HUES48 (cell line): ENCODE data around the gene TMC6.

Experiments
- H3K27ac ChIP-seq: one replicate; pipeline ENCODE4 v1.7.0; 2013; ENCODE audit warnings: low read depth, low read length, inconsistent platforms
- H3K27me3 ChIP-seq: 2 replicates; pipeline ENCODE4 v1.6.1; 2013; ENCODE audit warnings: mild to moderate bottlenecking, low read length; ENCODE audit not compliant: control insufficient read depth, insufficient read depth
- H3K36me3 ChIP-seq: 2 replicates; pipeline ENCODE4 v1.6.1; 2013; ENCODE audit warnings: low read length; ENCODE audit not compliant: control insufficient read depth, insufficient read depth
- H3K4me1 ChIP-seq: 2 replicates; pipeline ENCODE4 v1.6.1; 2013; ENCODE audit warnings: mild to moderate bottlenecking, low read length; ENCODE audit not compliant: control insufficient read depth, insufficient read depth
- H3K4me3 ChIP-seq: 2 replicates; pipeline ENCODE4 v1.5.1; 2013; ENCODE audit warnings: mild to moderate bottlenecking, low read depth, low read length
- H3K9ac ChIP-seq: 2 replicates; pipeline ENCODE4 v1.6.1; 2013; ENCODE audit warnings: mild to moderate bottlenecking, low read depth, low read length, moderate library complexity
- H3K9me3 ChIP-seq: 2 replicates; pipeline ENCODE4 v1.6.1; 2013; ENCODE audit warnings: low read length; ENCODE audit not compliant: control insufficient read depth, insufficient read depth

TMC6 gene

DNA sequence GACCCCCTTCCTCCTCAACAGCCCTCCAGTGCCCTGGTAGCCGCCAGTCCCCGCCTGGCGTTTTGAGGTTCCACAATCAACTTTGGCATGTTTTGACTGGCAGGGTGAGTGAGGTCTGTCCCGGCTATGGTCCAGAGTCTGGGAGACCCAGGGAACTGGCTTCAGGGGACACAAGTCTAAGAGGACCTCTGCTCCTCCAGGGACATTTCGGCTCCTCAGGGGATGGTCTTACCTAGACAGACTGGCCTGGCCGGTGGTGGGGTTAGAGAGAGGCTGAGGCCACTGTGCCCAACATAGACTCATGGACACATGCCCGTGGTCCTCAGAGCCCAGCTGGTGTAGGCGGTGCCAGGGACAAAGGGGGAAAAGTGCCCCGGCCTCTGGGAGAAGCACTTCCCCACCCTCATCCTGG lies 4.2 kb upstream of the TMC6 start:
- no peaks in the 10 kb centered on the region for H3K36me3 ChIP-seq
- H3K9me3 ChIP-seq: no peaks in the 10 kb centered on the region
- peaks cover 17% of the 10 kb centered on the region; the same call in 1 of the 2 replicates for H3K4me1 ChIP-seq
- H3K9ac ChIP-seq: no peak overlapping the region
- H3K27ac ChIP-seq: no peak overlapping the region
- H3K27me3 ChIP-seq: peaks cover 35% of the 10 kb centered on the region
- H3K4me3 ChIP-seq: no peak overlapping the region

DNA sequence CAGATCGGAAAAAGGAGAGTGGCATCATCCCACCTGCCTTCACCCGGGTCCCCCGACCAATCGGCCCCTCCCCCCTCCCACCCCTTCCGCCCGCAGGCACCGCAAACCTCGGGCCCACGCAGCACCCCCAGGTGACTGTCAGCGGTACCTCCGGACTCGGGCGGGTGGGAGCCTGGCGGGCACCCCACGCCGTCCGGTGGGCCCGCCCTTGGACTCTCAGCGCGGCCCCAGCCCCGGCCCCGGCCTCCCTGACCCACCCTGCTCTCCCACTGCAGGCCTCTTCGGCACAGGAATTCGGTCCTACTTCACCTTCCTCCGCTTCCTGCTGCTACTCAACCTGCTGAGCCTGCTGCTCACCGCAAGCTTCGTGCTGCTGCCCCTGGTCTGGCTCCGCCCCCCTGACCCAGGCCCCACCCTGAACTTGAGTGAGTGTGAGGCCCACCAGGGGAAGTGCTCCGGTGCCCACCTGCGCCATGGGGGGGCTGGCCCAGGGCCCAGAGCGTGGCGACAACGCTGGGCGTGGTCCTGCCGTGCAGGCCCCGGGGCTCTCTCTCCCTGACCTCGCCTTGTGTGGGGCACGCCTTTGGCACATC lies 3.6 kb upstream of the TMC6 start:
- no peak overlapping the region for H3K27ac ChIP-seq
- peak overlapping the region; percentile 48 for H3K4me3 ChIP-seq
- H3K36me3 ChIP-seq: no peaks in the 10 kb centered on the region
- peaks cover 35% of the 10 kb centered on the region for H3K27me3 ChIP-seq
- peaks cover 20% of the 10 kb centered on the region for H3K4me1 ChIP-seq
- H3K9ac ChIP-seq: no peak overlapping the region
- no peaks in the 10 kb centered on the region for H3K9me3 ChIP-seq

DNA sequence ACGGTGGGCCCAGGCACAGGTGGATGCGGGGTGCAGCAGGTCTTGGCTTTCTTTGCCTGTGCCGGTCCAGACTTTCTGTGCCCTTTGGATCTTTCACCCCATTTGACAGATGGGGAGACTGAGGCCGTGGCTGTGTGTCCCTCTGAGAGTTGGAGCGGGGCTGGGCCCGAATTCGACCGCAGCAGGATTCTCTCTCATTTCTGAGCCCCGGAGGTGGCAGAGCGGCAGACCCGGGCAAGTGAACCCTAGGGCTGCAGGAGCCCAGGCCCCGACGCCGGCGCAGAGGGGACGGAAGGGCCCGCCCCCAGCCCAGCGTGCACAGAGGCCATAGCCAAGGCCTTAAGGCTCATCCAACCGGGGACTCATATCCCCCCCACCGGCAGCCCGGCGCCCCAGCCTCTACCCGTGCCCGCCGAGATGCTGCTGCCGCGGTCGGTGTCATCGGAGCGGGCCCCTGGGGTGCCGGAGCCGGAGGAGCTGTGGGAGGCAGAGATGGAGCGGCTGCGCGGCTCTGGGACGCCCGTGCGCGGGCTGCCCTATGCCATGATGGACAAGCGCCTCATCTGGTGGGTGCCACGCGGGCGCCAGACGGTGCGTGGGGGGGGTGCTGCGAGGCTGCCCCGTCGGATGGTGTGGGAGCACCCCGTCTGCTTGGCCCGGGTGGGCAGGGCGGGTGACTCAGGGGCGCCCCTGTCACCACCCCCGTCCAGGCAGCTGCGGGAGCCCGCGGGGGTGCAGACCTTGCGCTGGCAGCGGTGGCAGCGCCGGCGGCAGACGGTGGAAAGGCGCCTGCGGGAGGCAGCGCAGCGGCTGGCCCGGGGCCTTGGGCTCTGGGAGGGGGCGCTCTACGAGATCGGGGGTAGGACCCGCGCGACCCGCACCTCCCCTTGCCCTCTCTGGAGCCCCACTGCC lies 2.9 kb upstream of the TMC6 start:
- no peak overlapping the region for H3K27ac ChIP-seq
- no peaks in the 10 kb centered on the region for H3K9me3 ChIP-seq
- H3K9ac ChIP-seq: no peak overlapping the region
- no peaks in the 10 kb centered on the region for H3K36me3 ChIP-seq
- peak overlapping the region; percentile 48; the same call in 1 of the 2 replicates for H3K4me3 ChIP-seq
- peaks cover 26% of the 10 kb centered on the region for H3K4me1 ChIP-seq
- H3K27me3 ChIP-seq: peaks cover 35% of the 10 kb centered on the region

DNA sequence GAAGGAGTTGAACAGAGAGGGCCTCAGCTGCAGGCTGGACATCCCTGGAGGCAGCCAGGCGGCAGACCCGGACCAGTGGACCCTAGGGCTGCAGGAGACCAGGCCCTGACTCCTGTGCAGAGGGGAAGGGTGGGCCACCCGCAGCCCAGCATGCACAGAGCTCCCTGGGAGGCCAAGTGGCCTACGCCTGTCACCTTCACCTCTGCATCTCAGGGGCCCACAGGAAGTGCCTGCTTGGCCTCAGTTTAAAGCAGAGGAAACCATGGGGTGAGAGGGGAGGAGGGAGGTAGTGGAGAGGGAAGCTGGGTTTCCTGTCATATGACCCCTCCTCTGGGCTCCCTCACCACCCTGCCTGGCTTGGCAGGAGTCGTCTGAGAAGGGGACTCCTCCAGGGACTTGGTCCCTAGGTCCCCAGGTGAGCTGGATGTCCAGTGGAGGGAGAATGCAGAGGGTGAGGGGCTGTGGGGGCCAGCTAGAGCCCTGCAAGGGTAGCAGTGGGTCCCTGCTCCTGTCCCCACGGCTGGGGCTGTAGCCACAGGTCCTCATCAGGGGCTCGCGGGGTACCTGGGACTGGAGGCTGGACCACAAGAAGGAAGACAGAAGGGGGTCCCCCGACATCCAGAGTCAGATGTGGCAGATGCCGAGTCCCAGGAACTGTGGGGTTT lies 2.0 kb upstream of the TMC6 start, which contains the start of gene TMC8:
TMC8 (plus strand) TSS at position 335 of the 665 bp plus-strand sequence. CDS start 818 bp downstream, outside the sequence.
- H3K36me3 ChIP-seq: no peaks in the 10 kb centered on the region
- H3K9ac ChIP-seq: no peak within 1 kb of the TSS
- H3K4me1 ChIP-seq: peaks cover 26% of the 10 kb centered on the region
- H3K9me3 ChIP-seq: no peaks in the 10 kb centered on the region
- peak within 1 kb of the TSS; percentile 48; the same call in 1 of the 2 replicates for H3K4me3 ChIP-seq
- peaks cover 35% of the 10 kb centered on the region for H3K27me3 ChIP-seq
- no peak within 1 kb of the TSS for H3K27ac ChIP-seq

DNA sequence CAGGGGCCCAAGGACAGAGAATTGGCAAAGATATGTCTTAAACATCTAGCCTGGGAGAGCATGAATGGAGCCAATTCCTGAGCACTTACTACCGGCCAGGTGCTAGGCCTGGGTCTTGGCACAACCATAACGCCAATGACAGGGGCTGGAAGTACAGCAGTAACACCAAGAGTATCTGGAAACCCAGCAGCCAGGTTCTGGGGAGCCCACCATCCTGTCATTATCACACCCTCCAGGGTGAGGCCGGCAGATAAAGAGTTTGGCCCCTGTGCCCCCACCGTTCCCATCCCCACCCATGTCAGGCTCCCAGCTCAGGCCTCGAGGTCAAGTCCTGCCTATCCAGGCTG lies 1.5 kb upstream of the TMC6 start:
- Histone ChIP-seq H3K4me3 (no peak overlapping the region), H3K4me1 (peaks cover 26% of the 10 kb centered on the region), H3K27ac (no peak overlapping the region), H3K9ac (no peak overlapping the region), H3K9me3 (no peaks in the 10 kb centered on the region), H3K27me3 (peaks cover 35% of the 10 kb centered on the region), H3K36me3 (no peaks in the 10 kb centered on the region)

DNA sequence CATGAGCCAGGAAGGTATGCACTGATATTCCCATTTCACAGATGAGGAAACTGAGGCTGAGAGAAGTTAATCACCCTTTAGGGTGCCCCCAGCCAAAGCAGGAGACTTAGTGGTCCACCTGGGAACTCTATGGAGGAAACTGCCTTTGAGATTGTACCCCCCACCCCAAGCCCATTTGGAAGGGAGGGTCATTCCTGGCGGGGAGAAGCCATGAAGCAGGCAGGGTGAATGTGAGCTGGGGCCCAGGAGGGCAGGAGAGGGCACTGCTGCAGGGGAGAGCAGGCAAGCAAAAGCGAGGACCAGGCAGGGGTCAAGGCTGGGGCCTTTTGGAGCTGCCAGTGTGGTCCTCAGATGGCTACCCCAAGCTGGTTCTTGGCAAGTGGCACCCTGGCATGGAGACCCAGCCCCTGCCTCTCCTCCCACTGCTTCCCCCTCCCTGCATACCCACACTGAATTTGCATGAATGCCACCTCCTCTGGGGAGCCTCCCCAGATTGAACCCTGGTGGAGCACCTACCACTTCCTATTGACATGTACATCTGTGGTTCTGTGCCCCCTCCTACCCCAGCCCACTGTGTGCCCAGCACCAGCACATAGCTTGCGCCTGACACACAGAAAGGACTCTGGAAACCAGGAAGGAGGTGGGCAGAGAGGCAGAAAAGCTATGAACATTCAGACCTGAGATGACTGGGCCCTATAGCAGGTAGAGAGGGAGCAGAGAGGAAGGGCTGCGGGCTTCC lies 965 bp upstream of the TMC6 start:
- Histone ChIP-seq H3K4me3 (no peak overlapping the region), H3K9ac (no peak overlapping the region), H3K4me1 (peaks cover 26% of the 10 kb centered on the region)

DNA sequence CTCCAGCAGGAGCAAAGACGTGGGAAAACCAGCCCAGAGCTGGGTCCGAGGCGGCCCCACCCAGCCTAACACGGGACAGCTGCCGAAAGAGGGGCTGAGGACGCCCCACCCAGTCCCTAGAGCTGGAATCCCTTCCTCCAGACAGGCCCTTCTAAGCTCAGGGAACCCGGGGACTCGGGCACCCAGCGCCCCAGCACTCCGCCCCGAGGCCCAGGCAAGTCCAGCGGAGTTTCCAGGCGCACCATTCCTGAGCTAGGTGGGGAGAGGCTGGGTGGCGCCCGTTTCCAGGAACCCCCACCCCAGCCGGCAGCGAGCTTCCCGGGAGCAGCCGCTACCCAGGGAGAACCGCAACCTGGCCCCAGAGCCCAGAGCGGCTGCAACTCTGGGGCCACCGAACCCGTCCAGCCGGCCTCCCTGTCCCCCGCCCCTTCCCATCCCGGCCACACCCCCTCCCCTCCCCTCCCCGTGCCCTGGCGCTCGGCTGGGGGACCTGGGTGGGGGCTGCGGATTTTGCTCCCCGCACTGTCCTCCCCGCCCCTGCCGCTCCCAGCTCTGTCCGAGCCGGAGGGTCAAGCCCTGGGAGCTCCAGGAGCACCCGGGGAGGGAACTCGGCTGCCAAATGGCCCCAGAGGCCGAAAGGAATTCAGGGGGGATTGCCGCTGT lies 536 bp downstream of the TMC6 start:
- peaks cover 26% of the 10 kb centered on the region for H3K4me1 ChIP-seq
- H3K4me3 ChIP-seq: peak overlapping the region; percentile 71
- H3K36me3 ChIP-seq: peaks cover 9% of the 10 kb centered on the region
- H3K27ac ChIP-seq: peak overlapping the region; percentile 79
- H3K9ac ChIP-seq: peak overlapping the region; percentile 48
- peaks cover 24% of the 10 kb centered on the region for H3K27me3 ChIP-seq
- no peaks in the 10 kb centered on the region for H3K9me3 ChIP-seq

More for the DNA sequence above, 965 bp upstream of the TMC6 start:
- Histone ChIP-seq H3K27me3 (peaks cover 35% of the 10 kb centered on the region), H3K36me3 (no peaks in the 10 kb centered on the region), H3K27ac (no peak overlapping the region), H3K9me3 (no peaks in the 10 kb centered on the region)

DNA sequence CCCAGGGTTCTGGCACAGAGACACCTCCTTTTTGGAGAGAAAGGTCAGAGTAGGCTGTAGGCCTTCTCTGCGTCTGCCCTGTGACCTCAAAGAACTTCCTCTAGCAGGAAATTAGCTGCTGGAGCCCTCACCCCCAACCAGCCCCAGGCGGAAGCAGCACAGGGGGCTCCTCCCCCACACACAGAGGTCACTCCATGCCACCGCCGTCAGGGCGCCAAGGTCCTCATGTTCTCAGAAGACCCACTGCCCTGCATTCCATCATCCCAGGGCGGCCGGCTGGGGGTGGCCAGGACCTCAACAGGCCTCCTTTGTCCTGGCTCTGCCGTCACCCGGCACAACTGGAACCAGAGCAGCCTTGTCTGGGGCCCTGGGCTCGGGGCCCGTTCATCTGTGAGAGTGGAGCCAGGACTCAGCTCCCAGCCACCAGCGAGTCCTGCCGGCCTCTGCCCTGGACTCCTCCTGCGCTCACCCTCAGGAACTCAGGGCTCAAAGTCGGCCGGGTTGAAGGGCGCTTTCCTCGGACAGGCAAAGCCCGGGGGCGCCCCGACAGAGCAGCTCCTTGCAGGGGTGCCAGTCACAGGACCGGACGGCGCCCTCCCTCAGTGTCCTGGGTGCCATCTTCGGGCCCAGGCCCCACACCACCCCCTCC lies 1.2 kb downstream of the TMC6 start:
- Histone ChIP-seq H3K9me3 (no peaks in the 10 kb centered on the region), H3K36me3 (peaks cover 16% of the 10 kb centered on the region), H3K27me3 (peaks cover 17% of the 10 kb centered on the region; the same call in 1 of the 2 replicates), H3K4me1 (peaks cover 22% of the 10 kb centered on the region), H3K4me3 (peak overlapping the region; percentile 71), H3K9ac (peak overlapping the region; percentile 48), H3K27ac (peak overlapping the region; percentile 69)

DNA sequence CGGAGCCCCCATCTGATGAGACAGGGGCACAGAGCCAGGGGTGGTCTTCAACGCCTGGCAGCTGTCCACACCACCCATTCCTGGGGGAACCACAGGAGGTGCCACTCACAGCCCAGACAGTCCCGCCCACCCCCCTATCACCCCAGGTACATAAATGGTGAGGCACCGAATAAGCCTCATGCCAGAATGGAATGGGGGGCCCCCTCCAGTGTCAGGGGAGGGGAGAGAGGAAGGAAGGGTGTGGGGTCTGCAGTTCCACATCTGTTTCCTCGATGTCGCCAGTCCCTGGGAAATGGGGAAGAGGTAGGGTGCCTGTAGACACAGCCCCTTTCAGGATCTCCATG lies 1.7 kb downstream of the TMC6 start:
- Histone ChIP-seq H3K9ac (no peak overlapping the region), H3K4me1 (peaks cover 21% of the 10 kb centered on the region), H3K27me3 (peaks cover 16% of the 10 kb centered on the region; the same call in 1 of the 2 replicates), H3K27ac (peak overlapping the region; percentile 69), H3K36me3 (peaks cover 21% of the 10 kb centered on the region), H3K9me3 (no peaks in the 10 kb centered on the region), H3K4me3 (peak overlapping the region; percentile 71; the same call in 1 of the 2 replicates)
